Nucleus accumbens (tissue), 56 donors: Measurements from ENCODE around the gene PDE8A.
"Not testable (repeated sequence)": the region's sequence is repeated elsewhere in the genome, so short reads cannot be mapped to it uniquely, and the experiment has no call there.

Experiments used
- DNase-seq, 56 donors: peaks; one replicate each; lab custom pipeline; 2025; lab: John Stamatoyannopoulos, UW

The PDE8A gene

DNA sequence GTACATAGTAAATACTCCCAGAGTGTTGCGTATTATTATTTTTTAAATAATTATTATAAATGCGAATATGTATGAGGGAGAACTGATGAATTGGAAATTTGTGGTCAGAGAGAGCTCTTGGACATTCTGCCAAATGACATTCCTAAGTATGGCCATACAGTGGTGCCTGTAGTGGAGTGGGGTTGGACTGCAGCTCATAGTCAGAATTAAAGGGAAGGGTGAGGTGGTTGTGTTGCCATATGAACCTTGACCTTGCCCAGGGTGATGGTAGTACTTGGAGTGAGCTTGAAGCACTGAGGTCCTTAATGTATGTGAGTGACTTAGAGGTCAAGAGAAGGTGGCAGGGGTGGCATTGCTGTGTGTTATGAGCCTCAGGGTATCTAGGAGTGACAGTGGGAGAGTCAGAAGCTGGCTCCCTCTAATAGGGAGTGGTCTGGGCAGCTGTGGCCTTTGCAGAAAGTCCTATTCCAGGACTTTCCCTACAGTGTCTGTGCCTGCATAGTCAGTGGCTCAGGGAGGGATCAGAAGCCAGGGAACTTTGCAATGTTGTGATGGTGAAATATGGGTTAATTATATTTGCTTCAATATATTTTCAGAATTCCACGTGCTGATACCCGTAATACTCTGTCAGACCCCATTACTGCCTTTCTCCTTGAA lies 26.2 kb downstream of the PDE8A start:
- DNase-seq, result no peak

DNA sequence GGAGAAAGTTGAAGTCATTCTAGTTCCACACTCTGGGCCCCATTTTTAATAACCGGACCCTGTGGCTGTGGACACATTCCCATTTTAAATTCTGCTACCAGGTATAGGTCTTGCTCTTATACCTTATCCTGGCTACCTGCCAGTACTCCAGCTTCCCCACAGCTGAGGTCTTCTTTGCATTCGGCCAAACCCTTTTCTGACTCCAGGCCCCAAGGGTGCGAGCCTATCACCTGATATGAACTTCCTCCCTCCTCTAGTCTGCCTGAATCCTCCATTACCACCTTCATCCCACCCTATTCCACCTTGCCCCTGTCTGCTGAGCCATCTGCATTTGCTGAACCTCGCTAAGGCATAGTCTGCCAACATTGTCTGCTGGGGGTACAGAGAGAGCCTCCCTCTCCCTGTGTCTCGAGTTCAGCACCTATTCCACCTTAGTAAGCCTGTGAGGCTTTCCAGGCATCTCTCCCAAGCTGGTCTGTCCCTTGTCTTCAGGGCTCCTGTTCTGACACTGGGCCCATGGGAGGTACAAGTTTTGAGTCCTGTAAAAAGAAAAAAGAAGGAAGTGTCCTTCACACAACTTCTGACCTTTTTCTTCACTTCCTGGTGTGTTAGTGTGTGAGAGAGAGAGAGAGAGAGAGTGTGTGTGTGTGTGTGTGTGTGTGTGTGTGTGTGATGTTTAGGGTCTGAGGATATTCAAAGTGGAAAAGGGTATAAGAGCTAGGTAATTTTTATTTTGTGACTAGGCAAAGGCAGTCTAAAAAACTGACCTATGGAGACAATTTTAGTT lies 27.0 kb downstream of the PDE8A start:
- no peak for DNase-seq

DNA sequence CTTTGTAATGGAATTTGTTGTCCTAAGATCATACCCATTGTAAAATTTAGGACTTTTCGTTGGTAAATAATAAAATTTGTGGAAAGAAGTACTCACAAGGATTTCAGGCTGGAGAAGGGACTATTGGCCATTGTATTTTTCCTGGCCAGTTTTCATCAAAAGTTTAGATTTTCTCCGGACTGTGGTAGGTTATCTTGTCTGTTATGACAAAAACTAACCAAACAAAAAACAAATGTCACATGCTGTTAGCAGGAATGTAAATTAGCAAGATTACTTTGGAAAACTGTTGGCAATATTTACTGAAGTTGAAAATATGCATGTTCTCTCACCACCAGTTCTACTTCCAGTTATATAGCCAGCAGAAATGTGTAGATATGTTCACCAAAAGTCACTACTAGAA lies 27.8 kb downstream of the PDE8A start:
- no peak for DNase-seq

DNA sequence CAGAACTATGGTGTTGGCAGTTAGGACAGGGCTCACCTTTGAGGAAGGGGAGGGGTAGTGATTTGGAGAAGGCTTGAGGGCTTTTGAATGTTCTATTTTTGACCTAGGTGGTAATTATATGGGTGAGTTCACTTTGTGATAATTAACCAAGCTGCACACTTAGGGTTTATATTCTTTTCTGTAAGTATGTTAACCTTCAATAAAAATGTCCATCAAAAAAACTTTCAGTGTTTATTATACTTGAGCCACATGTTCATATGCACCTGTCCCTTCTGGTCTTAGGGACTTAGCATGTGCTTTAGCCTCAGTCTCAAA lies 28.4 kb downstream of the PDE8A start:
- DNase-seq, result no peak

DNA sequence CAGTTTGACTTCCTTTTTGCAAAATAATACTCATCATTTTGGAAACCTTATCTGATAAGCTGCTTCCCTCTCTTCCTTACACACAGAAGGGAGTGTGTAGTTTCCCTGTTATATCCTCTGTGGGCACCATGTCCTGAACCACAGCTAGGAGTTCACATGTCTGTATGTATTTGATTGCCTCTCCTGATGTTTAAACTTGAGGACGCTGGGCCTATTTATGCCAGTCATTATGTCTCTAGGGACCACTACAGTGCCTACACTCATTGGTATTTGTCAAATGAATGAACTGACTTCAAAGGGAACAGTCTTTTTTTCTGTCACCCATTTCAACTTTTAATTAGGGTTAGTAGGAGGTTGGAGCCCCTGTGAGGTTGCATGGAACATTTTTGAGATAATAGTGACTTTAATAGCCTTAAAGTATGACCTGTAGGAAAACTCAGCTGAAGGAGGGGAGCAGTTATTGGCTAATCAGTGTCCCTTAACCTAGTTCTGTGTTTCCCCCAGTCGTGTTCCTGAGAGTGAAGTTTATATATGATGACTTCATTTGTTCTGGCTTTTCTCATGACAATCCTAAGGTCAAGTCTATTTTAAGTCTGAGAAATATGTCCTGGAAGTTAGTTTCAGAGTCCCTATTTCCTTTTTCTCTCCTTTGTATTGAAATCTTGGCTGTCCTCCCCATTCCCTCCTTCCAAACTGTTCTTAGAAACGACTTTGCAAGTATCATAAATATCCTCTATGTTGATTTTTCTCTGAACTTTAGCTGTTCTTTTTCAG lies 28.9 kb downstream of the PDE8A start:
- DNase-seq, result no peak

DNA sequence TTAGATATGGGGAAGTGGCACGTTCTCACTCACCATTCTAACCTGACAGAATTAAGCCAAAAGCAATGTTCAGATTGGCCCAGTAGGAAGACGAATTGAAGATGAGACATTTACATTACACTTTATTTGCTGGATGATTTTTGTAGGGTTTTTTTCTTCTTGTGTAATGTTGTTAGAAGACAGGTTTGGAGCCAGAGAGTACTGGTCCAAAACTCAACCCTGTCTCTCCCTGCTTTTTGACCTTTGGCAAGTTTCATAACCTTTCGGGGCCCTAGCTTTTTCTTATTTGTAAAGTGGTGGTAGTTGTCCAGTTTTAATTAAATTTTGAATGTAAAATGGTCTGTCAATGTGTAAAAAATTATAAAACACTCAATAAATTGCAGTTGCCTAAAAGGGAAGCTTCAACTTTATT lies 29.5 kb downstream of the PDE8A start:
- no peak for DNase-seq

DNA sequence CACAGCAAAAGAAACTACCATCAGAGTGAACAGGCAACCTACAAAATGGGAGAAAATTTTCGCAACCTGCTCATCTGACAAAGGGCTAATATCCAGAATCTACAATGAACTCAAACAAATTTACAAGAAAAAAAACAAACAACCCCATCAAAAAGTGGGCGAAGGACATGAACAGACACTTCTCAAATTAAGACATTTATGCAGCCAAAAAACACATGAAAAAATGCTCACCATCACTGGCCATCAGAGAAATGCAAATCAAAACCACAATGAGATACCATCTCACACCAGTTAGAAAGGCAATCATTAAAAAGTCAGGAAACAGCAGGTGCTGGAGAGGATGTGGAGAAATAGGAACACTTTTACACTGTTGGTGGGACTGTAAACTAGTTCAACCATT lies 30.1 kb downstream of the PDE8A start:
- not testable (repeated sequence) for DNase-seq

DNA sequence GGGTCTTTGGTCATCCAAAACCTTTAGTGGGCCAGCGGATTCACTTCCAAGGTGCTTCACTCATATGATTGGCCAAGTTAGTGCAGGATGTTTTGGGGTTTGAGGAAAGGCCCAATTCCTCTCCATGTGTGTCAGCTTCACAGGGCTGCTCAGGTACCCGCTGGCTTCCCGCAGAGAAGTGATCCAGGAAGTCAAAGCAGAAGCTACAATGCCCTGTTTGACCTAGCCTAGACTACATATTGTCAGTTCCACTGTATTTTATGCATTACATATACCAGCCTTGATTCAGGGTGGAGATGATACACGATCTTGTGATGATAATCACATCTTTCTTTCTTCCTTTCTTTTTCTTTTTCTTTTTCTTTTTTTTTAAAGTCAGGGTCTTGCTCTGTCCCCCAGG lies 32.1 kb downstream of the PDE8A start:
- DNase-seq, result no peak

DNA sequence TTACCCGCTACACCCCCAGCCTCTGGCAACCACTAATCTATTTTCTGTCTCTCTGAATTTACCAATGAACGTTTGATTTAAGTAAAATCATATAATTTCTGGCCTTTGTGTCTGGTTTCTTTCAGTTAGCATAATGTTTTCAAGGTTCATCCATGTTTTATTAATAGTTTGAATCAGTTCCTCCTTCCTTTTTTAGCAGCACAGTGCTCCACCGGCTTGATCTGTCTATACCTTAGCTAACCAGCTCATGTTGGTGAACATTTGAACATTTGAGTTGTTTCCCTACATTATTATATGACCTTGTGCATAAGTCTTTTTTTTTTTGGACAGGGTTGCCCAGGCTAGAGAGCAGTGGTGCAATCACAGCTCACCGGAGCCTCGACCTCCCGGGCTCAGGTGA lies 33.3 kb downstream of the PDE8A start:
- DNase-seq, result no peak

DNA sequence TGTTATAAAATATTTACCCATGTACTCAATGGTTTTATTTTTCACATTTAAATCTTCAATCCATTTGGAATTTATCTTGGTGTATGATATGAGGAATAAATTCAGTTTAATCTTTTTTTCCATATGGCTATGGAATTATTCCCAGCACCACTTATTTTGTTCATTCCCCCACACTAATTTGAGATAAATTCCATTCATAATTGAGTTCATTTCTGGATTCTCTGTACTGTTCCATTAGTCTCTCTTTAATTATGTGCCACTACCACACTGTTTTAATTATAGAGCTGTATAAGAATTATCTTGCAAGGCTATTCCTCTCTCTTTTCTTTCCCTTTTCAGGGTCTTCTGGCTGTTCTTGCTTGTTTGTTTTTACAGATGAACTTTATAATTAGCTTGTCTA lies 34.6 kb downstream of the PDE8A start:
- DNase-seq, result no peak

DNA sequence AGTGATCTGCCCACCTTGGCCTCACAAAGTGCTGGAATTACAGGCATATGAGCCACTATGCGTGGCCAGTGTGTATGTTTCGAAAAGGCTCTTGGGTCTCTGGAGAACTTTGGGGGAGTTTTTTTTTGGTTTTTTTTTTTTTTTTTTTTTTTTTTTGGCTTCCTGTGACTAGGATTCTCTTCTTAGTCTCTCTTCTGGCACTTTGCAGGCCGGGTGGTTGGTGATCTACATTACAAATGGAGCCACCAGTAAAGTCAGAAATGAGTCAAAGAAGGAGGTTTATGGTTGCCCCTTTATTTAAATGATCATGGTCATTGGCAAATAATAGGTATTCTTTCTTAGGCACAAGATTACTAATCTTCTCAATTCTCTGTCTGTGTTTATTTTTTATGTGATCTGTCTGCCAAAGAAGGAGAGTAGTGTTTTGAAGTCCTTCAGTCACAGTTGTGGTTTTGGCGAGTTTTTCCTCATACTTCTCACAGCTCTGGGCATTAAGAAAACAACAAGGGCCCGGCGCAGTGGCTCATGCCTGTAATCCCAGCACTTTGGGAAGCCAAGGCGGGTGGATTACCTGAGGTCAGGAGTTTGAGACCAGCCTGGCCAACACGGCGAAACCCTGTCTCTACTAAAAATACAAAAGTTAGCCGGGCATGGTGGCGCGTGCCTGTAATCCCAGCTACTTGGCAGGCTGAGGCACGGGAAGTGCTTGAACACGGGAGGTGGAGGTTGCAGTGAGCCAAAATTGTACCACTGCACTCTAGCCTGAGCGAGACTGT lies 38.3 kb downstream of the PDE8A start:
- DNase-seq, result no peak

DNA sequence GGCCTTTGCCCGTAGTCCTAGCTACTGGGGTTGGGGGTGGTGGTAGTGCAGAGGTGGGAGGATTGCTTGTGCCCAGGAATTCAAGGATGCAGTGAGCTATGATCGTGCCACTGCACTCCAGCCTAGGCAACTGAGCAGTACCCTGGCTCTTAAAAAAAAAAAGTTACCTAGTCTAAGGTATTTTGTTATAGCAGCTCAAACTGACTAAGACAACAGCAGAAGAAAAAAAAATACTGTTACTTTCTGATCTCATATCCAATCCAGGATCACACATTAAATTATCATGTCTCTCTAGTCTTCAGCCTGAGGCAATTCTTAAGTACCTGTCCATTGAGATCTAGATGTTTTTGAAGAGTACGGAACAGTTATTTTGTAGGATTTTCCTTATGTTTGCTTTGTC lies 39.8 kb downstream of the PDE8A start:
- no peak for DNase-seq

DNA sequence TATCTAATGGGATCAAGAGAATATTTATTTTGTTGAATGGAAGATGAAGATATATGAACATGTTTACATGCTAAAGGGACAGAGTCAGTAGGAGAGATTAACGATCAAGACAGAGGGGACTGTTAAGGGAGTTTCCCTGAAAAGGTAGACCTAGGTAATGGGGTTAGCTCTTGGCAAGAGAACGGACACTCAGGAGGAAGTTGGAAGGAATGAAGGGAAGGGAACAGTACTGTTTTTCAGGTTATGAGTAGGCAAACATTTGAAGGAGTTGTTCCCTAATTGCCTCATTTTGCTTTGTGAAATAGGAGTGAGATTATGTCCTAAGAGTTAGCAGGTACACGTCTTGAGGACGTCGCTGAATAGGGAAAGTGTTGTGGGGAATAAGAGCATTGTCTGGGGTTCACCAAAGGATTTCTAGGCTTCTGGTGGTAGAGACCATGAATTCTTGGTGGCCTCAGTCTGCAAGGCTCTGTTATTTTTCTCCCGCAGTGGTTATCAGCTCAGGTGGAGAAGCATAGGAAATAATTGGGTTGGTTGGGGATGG lies 41.3 kb downstream of the PDE8A start:
- DNase-seq, result no peak

DNA sequence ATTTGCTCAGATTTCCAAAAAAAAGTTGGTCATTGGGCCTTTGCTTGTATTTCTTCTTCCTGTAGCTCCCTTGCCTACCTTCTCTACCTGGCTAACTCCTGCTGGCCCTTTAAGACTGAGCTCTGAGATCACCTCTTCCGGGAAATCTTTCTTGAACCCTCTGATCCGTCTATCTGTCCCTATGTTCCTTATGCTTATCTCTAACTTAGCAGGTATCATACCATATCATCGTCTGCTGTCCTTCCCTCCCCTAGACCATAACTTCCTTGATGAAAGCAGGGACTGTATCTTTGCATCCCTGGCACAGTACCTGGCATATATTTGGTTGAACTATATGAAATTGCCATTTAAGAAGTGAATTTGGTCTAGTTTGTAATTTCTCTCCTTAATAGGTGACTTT lies 42.3 kb downstream of the PDE8A start:
- DNase-seq, result no peak

DNA sequence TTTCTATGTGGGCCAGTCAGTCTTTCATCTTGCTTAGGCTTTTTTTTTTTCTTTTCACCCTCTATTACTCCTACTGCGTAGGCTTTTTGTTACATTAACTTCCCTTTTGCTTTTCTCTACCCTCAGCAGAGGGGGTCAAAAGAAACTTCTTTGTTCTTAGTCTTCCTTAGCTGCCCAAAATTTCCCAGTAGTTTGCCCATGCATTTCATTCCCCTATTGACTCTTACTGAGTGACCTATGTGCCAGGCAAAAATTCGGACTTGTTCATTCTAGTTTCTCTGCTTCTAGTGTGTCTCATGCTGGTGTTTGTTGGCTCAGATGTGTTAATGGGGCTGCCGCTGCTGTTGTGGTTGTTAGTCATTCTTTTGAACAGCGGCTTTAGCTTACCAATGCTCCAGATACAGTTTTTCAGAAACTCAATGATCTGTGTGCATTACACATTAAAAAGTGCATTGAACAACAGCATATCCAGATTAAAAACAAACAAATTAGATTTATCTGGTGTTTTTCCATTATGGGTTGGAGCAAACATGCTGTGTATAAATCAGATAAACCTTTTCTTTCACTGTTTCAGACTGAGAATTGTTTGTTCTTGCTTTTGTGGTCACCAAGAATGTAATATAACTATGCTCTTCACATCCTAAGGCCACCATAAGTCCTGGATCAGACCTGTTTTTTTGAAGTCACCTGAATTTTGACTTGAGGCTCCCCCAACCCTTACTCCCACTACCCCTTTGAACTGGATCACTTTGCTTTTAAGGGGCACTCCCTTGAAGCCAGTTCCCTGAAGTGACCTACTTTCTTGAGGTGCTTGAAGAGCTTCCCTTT lies 43.1 kb downstream of the PDE8A start:
- peak in 2 of 56 donors; percentile 32 to 66 for DNase-seq

DNA sequence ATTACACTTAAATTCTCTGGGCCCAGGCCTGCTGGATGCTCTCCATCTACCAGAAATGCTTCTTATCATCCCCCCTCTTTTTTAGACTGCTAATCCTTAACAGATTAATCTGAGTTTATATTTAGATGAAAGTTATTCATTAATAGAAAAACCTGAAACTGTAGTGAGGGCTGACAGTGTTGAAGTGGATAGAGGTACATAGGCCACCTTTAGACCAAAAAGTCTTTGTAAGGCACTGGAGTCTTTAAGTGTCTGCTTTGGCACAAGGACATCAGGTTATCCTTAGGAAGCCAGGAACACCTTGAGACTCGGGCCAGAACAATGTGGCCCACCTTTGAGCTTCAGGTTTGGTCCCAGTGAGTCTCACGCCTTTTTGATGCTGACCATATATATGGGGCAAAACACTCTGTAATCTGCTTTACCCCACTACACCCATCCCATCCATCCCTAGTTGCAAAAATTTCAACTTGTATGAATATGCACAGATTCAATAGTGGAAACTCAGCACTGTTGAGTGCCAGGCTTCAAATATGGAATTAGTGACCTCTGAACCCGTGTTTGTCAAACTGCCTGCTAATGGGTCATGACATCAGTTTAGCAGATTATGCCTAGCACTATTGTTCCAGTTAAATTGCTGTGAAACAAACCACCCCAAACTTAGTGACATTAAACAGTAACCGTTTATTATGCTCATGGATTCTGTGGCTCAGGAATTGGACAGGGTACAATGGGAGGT lies 44.0 kb downstream of the PDE8A start:
- peak in 1 of 56 donors; percentile 28 for DNase-seq

DNA sequence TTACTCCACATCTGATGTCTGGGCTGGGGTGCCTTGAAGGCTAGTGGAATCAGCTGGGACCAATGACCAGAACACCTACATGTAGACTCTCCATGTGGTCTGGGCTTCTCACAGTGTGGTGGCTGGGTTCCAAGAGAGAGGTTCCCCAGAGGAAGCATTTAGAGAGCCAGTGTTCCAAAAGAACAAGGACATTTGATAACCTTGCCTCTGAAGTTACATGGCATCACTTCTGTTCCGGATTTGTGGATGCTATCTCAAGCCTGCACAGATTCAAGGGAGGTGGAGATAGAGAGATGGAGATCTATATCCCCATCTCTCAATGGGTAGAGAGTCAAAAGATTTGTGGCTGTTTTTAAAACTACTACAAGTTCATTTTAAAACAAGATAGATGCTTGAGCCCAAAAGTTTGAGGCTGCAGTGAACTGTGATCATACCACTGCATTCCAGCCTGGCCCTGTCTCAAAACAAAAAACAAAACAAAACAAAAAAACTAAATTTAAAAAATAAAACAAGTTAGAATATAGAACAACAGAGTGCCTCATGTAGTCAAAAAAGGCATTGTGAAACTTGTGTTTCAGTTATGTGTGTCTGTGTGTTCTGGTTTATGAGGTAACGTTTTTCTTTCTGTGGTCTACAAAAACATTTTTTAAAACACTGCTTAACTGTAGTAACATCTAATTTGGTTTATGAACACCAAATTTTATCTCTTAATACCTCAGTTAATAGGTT lies 44.8 kb downstream of the PDE8A start:
- peak in 1 of 56 donors; percentile 44 for DNase-seq

DNA sequence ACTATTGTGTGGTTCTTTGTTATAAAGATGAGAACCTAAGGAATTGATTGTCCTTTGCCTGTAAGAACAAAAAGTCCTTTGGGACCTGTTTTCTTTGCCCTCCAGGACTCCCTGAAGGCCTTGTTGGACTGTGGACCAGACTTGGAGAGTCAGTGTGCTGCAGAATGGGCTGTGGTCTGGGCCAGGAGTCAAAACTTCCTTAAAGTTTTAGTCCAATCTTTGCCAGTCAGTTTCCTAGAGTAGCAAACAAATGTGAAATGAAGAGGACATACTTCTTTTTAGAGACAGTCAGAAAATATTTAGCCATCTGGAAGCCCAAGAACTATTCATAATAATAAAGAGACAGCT lies 45.4 kb downstream of the PDE8A start:
- DNase-seq, result no peak
